ENCODE measurements around the gene LRP6.

- no peak for TF ChIP-seq CTCF (conservative IDR thresholded peaks at IDR 0.05; ENCODE audit: low read length)
- TF ChIP-seq EZH2phosphoT487 (IDR thresholded peaks at IDR 0.05; ENCODE audit: borderline replicate concordance) = no peak
These were observed 27.6 kb upstream of the LRP6 start for GRCh38 chr12:12294215-12295005.

Data from Loucy (cell line).